HL-60/S4 (cell line): Measurements from ENCODE around the gene PRKAG1.

Experiments
- in situ Hi-C: fragments of 300-500 bp; cut with MboI; formaldehyde crosslinking; loops from 2 replicates; pipeline ENCODE4 v1.14.3; 2022; ENCODE audit warnings: low sequenced_read_pairs

The PRKAG1 gene

DNA sequence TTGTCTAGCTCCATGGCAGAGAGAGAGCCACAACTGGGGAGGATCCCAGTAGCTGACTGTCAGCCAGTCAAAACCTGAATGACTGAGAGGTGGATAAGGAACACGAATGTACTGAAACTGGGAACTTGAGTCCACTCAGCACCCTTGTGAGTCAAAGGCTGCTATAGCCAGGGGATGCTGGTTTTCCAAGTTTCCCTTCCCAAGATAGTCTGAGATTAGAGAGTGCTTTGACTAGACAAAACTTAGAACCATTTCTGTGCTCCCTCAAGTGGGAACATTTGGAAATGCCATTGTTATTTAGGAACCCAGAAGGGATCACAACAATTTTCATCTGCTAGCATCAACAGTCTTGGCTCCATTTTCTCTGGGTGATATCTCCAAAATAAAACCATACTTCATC, 4.0 kb downstream of the PRKAG1 start:
- in situ Hi-C loops, result no loop called here

DNA sequence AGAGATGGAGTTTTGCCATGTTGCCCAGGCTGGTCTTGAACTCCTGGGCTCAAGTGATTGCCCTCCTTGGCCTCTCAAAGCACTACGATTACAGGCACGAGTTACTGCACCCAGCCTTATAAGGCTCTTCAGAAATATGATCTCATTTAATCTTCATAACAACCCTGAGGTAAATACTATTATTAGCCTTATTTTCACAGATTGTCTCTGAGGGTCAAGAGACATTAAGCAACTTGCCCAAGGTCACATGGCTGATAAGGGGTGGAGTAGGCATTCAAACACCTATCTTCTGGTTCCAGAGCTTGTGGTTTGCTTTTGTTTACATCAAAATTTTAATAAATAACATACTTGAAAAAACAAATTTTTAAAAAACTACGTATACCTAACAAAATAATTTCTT, 5.1 kb downstream of the PRKAG1 start:
- in situ Hi-C loops, result no loop called here

DNA sequence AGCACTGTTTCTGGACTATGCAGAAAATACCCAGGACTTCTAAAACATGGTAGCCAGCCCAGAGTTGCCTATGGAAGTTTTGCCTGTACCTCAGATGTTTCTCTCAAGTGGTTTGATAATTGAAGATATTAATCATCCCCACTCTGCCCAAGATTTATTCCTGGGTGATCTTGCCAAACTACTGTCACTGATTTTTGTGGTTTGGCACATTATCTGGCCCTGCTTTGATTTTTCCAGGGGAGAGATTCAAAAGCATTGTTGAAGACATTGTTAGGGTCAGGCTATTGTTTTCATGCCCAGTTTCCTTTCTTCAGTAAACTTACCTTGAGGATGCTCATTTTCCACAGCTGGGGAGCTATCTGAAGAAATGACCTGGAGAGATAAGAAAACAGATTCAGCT, 5.8 kb downstream of the PRKAG1 start:
- in situ Hi-C loops, result no loop called here

DNA sequence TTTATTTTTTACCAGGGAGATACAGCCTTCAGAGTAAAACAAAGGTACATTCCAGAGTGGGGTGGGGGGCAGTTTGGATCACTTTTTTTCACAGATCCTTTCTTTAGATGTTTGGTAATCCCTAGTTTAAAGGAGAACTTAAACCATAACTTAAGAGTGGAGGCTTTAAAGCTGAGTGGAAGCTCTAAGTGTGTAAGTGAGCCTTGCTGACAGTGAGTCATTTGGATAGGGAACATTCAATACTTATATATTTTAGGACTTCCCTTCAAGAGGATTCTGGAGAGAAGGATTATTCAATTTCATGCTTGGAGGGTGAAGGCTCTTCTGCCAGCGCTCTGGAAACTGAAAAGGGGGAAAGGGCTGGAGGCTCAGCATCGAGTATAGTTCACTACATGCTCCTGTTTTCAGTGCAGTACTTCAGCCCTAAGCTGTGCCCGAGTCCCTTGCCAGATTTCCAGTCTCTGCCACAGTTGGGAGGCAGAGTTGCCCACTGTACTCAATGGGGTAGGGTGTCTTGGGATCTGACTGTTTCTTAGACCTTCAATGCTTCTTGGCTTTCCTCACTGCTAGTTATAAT, 8.4 kb downstream of the PRKAG1 start:
- in situ Hi-C loops, result no loop called here

DNA sequence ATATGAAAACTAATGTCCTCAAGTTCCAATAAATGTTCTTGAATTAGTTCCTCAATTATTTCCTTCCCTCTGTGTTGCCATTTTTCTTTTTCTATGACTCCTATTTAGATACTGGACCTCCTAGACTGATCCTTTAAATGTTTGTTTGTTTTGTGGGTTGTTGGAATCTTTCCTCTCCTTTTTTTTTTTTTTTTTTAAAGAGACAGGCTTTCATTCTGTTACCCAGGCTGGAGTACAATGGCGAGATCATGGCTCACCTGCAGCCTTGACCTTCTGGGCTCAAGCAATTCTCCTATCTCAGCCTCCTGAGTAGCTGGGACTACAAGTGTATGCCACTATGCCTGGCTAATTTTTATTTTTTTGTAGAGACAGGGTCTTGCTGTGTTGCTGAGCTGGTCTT, 9.6 kb downstream of the PRKAG1 start:
- in situ Hi-C loops, result no loop called here

DNA sequence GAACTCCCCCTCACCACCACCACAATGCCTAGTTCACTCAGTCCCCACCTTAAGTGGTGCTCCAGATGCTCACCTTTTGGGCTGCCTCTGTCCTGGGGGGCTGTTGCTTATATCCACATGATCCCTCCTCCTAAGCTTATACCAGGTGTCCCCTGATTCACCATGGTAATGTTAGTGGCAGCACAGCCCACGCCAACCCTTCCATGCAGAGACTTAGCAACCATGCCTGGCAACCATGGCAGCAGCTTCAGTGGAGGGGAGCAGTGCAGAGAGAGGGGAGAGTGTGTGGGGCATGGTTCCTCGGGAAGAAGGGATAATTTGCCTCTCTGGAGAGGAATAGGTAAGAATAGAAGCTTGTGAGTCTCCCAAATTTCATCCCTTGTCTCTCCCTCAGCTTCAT, 18.2 kb downstream of the PRKAG1 start:
- in situ Hi-C loops, result no loop called here

DNA sequence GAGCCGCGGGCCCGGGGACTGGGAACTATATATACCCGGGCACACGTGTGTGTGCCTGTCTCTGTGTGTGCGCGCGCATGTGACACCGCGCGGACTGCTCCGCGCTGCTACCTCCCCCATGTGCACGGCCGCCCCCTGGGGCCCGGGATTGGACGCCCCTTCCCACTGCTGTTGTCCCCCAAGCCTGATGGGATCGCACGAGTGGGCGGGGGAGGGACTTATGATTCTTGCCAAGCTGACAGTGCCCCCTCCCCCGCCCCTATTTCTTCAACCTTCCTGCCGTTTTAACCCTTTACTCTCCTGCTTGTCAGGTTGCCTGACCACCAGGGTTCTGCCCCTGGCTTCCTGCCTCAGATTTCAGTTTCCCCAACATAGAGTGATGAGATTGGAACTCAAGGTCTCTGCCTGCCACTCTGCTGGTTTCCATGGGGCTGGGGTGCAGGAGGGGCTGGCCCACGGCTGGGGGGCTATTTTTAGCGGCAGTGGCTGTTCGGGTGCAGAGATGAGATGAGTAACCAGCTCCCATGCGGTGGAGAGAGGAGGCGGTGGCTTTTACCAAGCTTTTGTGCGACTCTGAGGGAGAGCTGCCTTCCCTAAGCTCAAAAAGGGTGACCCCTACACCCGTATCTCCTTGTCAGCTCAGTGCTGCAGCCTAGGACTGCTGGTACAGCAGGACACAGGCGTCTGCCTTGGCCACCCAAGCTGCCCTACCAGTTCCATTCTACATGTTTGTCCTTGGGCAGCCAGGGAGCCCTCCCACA, 19.0 kb downstream of the PRKAG1 start, which contains the start of gene DDN:
TSS of gene DDN (minus strand) at position 5 of the 761 bp plus-strand sequence. CDS start 88 bp downstream, outside the sequence.
- in situ Hi-C loops, result no loop called here

DNA sequence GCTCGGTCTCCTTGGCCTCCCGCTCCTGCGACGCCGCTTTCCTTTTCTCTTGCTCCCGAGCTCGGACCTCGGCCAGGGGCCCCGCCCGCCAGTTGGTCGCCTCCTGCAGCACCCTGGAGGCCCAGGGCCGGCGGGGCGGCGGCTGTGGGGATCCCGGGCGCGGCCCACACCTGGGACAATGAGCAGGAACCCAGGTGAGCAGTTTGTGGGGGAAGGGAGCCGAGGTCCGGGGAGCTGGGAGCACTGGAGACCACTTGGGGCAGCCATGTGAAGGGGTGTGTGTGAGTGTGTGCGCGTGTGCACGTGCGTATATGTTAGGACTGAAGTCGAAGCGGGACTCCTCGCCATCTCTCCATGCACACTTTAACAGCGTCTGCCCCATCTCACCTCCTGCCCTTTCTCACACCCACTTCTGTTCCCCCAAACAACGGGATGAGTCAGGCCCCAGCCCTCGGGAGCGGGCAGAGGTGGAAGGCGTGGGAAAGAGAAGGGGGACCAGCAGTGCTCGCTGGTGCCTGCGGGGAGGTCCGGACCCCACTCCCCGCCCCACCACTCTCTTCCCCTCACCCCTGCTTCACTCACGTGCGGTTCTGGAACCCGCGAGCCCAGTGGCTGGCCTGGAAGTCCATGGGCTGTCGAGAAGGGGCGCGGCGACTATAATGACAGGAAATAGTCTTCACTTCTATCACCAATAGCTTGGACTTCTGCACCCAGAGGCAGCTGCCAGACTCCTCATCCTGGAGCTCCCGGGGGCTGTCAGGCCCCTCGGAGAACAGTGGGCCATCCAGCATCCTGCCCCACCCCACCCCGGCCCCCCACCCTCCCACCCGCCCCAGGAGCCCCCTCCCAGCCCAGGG, 19.9 kb downstream of the PRKAG1 start:
- in situ Hi-C loops, result no loop called here

DNA sequence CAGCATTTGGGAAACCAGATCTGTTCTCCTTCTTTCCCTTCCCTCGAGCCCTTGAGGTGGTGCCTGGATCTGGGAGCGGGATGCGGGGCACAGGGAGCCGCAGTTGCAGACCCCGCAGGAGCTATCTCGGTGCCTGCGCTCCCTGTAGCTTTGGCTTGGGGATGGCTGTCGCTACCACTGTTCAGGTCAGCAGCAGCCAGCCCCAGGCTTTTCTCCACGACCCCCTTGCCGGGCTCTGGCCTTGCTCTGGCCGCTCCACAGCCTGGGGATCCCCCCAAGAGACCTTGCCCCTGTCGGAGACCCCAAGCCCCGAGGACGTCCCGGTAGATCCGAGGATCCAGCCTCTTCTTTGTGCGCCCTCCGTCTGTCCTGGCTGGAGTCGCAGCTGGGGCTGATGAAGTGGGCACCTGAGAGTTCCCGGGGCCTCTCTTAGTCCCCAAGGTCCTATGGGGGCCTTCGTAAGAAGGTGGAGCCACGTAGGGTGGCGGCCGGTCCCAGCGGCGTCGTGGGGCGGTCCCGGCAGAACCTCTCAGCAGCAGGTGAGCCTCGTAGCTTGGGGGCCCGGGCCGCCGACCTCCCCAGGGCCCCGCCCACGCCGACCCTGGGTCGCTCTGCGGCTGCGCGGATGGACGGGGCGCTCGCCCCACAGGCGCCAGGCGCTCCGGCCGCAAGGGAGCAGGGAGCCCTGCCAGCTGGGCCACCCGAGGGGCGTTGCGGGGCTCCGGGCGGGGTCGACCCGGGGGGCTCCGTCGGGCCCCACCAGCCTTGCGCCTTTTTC, 20.7 kb downstream of the PRKAG1 start:
- in situ Hi-C loops, result no loop called here

DNA sequence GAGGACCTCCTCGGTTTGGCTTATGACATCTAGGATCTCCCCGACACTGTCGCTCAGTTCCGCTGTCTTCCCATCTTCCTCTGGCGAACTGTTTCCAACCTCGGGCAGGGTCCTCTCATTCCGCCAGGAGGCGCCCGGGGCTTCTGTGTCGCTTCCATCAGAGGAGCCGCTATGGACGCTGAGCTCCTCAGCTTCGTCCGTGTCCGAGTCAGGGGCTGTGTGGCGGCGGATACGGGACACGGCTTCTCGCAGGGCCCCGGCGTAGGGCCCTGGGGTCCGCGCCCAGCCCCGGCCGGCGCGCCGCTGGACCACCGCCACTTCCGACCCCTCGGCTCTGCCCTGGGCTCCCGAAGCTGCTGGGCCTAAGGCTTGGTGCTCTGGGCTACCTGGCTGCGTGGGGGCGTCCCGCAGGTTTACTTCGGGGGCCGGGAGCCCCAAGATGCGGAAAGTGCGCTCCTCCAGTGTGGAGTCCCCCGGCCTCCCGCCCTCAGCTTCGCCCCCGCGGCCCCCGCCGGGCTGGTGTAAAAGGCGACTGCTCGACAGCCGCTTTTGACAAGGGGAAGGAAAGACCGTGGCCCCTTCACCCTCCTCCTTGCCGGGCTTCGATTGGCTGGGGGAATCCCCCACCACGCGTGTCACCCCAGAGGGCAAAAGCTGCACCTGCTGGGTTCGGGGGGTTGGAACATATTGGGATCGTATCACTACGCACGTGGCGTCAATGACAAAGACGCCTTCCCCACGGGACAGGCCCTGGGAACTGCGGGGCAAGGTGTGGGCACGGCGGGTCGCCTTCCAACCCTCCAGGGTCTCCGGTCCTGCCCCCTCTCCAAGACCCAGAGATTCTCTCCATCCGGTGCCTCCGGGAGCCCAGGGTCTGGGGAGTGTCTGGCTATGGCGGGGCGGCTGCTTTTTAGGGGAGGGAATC, 21.5 kb downstream of the PRKAG1 start:
- in situ Hi-C loops, result no loop called here

DNA sequence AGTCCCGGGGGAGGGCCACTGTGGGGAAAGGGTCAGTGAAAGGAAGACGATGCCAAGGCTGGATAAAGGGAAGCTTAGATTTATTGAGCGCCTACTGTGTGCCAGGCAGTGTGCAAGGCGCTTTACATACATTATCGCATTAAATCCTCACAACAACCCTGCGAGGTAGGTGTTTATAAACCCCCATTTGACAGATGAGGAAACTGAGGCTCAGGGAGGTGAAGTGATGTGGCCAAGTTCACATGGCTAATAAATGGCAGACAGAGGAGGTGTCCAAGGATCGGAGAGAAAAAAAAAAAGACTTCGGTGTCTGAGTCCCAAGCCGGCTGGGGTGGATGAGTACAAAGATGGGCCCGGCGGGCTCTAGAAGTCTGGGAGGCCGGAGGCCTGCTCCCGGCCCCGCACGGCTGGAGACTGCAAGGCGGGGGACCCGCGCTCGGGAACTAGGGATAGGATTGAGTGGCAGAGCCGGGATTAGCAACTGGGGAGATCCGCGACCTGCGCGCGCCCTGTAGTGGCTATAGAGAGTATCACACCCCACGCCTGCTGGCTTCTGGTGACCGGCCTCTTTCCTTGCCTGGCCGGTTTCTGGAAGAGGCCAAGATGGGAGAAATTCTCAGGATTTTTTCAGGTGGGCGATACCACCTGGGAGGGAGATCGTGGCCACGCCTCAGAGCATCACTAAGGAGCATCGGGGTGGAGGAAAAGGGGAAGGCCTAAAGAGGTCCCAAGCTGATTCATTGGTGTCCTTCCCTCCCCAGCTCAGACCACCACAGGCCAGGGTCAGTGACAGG, 23.3 kb downstream of the PRKAG1 start:
- in situ Hi-C loops, result no loop called here

DNA sequence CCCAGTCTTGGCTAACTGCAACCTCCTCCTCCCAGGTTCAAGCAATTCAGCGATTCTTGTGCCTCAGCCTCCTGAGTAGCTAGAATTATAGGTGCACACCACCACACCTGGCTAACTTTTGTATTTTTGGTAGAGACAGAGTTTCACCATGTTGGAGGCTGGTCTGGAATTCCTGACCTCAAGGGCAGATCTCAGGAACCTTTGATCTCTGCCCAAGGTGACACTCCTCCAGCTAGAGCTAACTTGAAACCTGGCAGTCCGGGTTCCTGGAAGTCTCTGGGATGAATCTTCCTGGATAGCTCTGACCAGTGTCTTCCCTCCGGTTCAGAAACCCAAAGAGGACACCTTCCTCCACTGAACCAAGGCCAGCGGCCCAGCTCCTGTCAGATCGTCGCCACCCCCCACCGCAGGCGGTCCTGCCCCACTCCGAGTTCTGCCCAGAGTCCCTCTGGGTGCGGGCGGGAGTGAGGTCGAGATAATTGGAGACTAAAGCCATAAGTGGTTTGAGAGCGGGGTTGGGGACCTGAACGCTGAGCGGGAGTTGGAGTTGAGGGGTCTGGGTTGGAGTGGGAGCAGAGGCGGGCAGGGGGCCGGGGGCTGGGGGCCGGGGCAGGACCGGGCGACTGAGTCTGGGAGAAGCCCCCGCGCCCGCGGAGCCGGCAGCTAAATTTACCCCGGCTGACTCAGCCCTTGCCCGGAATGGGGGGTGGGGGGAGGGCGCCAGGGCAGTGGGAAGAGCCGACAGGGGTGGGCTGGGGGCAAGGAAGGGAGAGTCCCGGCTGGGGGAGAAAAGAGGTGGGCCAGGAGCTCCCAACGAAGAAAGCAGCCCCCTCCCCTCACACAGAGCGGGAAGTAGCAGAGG, 24.1 kb downstream of the PRKAG1 start:
- in situ Hi-C loops, result no loop called here

DNA sequence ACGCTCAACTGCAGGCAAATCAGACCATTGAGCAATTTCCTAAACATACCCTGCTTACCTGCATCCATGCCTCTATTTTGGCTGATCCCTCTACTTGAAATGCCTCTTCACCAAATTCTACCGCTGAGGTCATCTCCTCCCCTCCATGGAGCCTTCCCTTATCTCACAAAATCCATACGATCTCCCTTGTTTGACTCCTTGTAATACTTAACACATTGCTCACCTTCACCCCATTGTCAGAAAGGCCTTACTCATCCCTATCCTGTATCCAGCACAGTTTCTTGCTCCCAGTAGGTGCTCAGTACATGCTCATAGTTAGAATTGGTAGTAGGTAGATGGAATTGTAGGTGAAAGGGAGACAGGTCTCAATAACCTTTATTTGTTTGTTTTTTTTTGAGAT, 24.8 kb downstream of the PRKAG1 start:
- in situ Hi-C loops, result no loop called here

DNA sequence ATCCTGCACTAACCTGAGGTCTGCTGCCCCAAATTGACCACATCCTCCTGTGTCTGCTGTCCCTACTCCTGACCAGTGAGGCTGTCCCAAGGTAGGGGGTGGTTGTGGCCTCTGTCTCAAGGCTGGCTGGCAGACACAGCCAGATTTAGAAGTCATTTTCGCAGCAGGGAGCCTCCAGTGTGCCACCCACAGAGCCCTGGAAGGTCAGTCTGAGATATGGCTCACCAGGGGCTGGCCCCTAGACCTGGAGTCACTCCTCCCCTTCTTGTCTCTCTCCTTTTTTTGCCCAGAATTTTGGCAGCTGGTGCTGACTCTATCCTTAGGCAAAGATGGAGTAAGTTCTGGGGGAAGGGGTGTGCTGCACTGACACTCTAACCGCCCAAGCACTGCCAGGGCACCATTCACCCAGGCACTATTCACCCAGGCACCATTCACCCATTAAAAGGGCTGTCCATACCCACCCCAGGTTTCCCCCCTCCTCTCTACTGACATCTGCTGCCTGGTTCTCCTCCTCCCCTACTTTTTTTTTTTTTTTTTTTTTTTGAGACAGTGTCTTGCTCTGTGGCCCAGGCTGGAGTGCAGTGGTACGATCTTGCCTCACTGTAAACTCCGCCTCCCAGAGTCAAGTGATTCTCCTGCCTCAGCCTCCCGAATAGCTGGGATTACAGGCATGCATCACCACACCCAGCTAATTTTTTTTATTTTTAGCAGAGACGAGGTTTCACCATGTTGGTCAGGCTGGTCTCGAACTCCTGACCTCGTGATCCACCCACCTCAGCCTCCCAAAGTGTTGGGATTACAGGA, 27.1 kb downstream of the PRKAG1 start:
- in situ Hi-C loops, result no loop called here

DNA sequence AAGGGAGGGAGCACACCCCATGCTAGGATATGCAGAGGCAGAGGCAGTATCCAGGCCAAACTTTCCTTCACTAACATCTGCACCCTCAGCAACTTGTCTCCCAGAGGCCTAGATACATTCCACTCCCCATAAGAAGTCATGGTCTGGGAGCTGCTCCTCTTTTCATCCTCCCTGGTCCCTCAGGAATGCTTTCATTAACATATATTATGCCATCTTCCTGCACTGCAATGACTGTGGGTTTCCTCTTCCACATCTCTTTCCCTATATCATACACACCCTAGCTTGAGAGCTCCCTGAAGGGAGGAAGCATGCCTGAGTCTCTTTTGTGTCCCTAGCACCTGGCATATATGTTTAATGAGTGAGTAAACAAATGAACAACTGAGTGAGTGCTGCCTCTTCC, 28.0 kb downstream of the PRKAG1 start:
- in situ Hi-C loops, result no loop called here

DNA sequence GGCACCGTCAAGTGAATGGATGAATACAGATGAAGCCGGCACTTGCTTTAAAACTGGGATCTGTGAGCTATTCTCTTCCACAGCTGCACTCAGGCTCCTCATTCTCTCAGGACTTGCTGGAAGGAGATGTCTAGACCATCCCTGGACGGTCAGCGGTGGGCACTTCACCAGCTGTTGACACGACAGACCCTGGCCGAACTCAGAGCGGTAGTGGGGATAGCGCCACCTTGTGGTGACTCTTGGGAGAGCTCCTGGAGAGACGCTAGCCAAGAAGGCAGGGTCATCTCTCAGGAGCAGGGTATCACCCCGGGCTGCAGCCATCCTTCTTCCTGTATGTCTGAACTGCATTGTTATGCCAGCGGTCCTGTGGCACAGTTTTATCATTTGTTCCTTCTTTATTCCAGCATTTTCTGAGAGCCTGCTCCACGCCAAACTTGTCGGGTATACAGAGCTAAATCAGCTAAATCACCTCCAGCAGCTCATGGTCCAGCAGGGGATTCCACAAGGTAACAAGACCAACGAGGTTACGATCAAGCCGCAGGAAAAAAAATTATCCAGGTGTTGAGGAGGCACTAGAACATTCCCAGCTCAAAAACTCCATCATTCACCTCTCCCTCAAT, 30.4 kb downstream of the PRKAG1 start:
- in situ Hi-C loops, result no loop called here

DNA sequence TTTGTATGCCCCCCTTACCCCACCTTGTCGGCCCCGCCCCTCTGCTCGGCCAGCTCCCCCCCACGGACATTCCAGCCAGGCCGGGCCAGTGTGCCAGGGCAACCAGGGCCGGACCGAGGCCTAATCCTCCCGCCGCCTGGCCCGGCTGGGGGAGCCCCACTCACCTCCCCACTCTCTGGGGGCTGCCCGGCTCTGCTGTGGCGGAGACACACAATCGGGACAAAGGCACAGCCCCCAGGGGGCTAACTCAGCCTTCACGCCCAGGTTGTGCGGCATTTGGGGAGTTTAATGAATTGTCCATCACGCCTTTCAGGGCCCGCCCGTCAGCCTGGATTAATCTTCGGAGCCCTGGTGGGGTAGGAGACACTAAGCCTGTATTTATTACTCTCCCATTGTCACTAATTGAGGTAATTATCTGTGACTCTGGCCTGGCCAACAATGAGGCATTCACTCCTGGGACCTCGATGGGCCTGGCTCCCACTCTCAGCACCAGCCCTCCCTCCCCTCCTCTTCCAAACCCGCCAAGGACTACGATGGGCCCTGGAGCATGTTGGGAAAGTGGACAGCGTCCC, 31.8 kb downstream of the PRKAG1 start:
- in situ Hi-C loops, result no loop called here
